Lower leg skin (tissue), 4 donors: ENCODE results near the gene SCG3. TPM values are rescaled to one million over a fixed set of nuclear protein-coding genes. Genes with fewer than 3 reads are reported as not detected.

Source experiments
- DNase-seq, 2 donors: peaks; one replicate each; pipeline ENCODE4 v3.0.0-alpha.2; 2019; ENCODE audit warnings: low spot score in 2 of 2
- H3K4me3 ChIP-seq: fragments of 200-600 bp; sonication (generic); 2 replicates; pipeline ENCODE4 v1.5.1; 2017; ENCODE audit warnings: mild to moderate bottlenecking, low read depth; ENCODE audit not compliant: poor library complexity, severe bottlenecking
- CTCF ChIP-seq, 3 donors: fragments of 450-650 bp; IDR thresholded peaks; one replicate each; pipeline ENCODE4 v1.5.1; 2016; ENCODE audit warnings: antibody characterized with exemption in 3 of 3, mild to moderate bottlenecking in 3 of 3, moderate library complexity in 2 of 3
- POLR2A ChIP-seq, 2 donors: fragments of 450-650 bp; IDR thresholded peaks; one replicate each; pipeline ENCODE4 v1.6.1; 2016 to 2017; ENCODE audit warnings: antibody characterized with exemption in 2 of 2, mild to moderate bottlenecking in 1 of 2, moderate library complexity in 1 of 2
- WGBS, 2 donors: methylation state at CpG; one replicate each; pipeline ENCODE4 v1.1.5; 2018; 5-methylcytosine and 5-hydroxymethylcytosine counted together
- intact Hi-C: fragments of 100-400 bp; cut with DNase I; formaldehyde crosslinking; loops from one replicate; pipeline ENCODE4 v1.15.0; 2023; ENCODE audit warnings: low total_unique reads
- total RNA-seq, 4 donors: library from RNA; depleted of rRNA; stranded (reverse); fragments of >200 nt; gene quantifications; one replicate each; pipeline ENCODE4 v1.1.0, GENCODE V29; 2016

SCG3 gene
- total RNA-seq, 4 donors from 2014 or later, result 0.13 TPM; not detected in 3

- TF ChIP-seq CTCF (IDR thresholded peaks at IDR 0.05) (no peak), POLR2A (IDR thresholded peaks at IDR 0.05) (no peak)
- no peak for DNase-seq
- WGBS, 2 donors, result 67% methylated on average over 3 of the region's 3 CpGs
- H3K4me3 ChIP-seq, result no peak overlapping the region
- intact Hi-C loops, result no loop called here
Observed at GRCh38 chr15:51718746-51719145, 37.4 kb downstream of the SCG3 start.

- TF ChIP-seq CTCF (IDR thresholded peaks at IDR 0.05) (no peak), POLR2A (IDR thresholded peaks at IDR 0.05) (no peak)
- no peak for DNase-seq
- intact Hi-C loops, result no loop called here
- 80 to 86% methylated on average over 8 of the region's 8 CpGs for WGBS, 2 donors
- no peak overlapping the region for H3K4me3 ChIP-seq
Observed at GRCh38 chr15:51720201-51720995, 39.1 kb downstream of the SCG3 start.

GRCh38 chr15:51721199-51721960 is 40.1 kb downstream of the SCG3 start:
- intact Hi-C loops, result no loop called here
- TF ChIP-seq POLR2A (IDR thresholded peaks at IDR 0.05) (no peak), CTCF (IDR thresholded peaks at IDR 0.05) (no peak)
- 49 to 73% methylated on average over 5 of the region's 5 CpGs for WGBS, 2 donors
- H3K4me3 ChIP-seq, result no peak overlapping the region
- no peak for DNase-seq

DNA sequence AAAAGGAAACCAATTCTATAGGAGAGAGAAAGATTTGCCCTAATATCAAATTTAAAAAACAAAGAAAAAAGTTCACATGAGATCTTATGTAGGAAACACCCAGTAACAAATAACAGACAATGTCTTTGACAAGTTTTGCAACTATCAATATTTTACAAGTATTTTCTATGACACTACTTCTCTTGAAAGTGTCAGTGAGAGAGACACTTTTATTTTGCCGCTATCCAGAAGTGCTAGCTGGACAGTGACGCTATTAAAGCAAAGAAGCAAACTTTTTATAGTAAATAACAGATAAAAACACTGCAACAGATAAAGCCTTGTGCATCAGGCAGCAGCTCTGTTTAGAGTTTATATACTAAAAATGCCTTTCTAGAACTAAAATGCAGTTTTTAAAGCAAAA is 42.9 kb downstream of the SCG3 start:
- intact Hi-C loops, result no loop called here
- DNase-seq, result no peak
- H3K4me3 ChIP-seq, result no peak overlapping the region
- no peak for TF ChIP-seq POLR2A (IDR thresholded peaks at IDR 0.05)
- no peak for TF ChIP-seq CTCF (IDR thresholded peaks at IDR 0.05)
- WGBS, 2 donors, result 92 to 95% methylated on average over 2 of the region's 2 CpGs

DNA sequence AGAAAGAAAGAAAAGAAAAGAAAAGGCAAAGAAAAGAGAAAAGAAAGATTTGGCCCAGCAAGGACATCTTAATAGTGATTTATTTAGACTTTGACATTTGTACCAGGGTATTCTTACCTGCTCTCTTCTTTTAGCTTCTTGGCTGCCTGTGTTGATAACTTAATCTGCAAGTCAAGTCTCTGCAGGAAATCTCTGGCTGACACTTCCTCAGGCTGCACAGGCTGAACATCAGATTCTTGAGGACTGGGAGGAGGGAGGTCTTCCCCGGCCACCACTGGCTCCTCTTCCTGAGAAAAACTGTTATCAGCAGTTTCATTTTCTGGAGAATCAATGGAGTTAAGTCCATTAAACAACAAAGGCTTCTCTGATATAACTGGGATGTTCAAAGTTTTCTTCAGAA is 43.4 kb downstream of the SCG3 start:
- no peak for DNase-seq
- no peak overlapping the region for H3K4me3 ChIP-seq
- intact Hi-C loops, result no loop called here
- TF ChIP-seq CTCF (IDR thresholded peaks at IDR 0.05) (no peak), POLR2A (IDR thresholded peaks at IDR 0.05) (no peak)
- WGBS, 2 donors, result 15 to 24% methylated on average over 1 of the region's 1 CpG
